Muscle of leg (tissue), 11 donors: ENCODE results near the gene BAMBI. TPM values are rescaled to one million over a fixed set of nuclear protein-coding genes. Genes with fewer than 3 reads are reported as not detected.
"Not testable (repeated sequence)": the region's sequence is repeated elsewhere in the genome, so short reads cannot be mapped to it uniquely, and the experiment has no call there.

Experiments used
- DNase-seq: peaks from one replicate; pipeline ENCODE4 v3.0.0; 2013
- H3K27ac ChIP-seq: one replicate; pipeline ENCODE4 v1.5.1; 2013; ENCODE audit warnings: mild to moderate bottlenecking, low read length, control low read depth
- H3K27me3 ChIP-seq: one replicate; pipeline ENCODE4 v1.6.1; 2013; ENCODE audit warnings: low read length; ENCODE audit not compliant: control insufficient read depth, insufficient read depth
- H3K36me3 ChIP-seq: one replicate; pipeline ENCODE4 v1.6.1; 2013; ENCODE audit warnings: low read length; ENCODE audit not compliant: control insufficient read depth, insufficient read depth
- H3K4me1 ChIP-seq: one replicate; pipeline ENCODE4 v1.6.1; 2013; ENCODE audit warnings: low read length; ENCODE audit not compliant: control insufficient read depth, insufficient read depth
- H3K4me3 ChIP-seq: one replicate; pipeline ENCODE4 v1.5.1; 2013; ENCODE audit warnings: low read length, control low read depth
- H3K9me3 ChIP-seq: replicated peaks from 2 replicates; pipeline ENCODE4 v1.6.1; 2013; ENCODE audit warnings: low read depth, low read length; ENCODE audit not compliant: control insufficient read depth
- WGBS: methylation state at CpG from one replicate; pipeline ENCODE4 v1.1.5; 2013; ENCODE audit warnings: missing lambda C conversion rate; ENCODE audit not compliant: insufficient coverage; 5-methylcytosine and 5-hydroxymethylcytosine counted together
- polyA plus RNA-seq, 8 donors: library from polyadenylated mRNA; unstranded; fragments of 120-200 nt; gene quantifications; one replicate each; pipeline versions ENCODE4 v1.2.1 to v1.2.3, GENCODE V29; 2013; ENCODE audit warnings: inconsistent platforms in 1 of 8, low replicate concordance in 1 of 8; ENCODE audit not compliant: insufficient read length in 8 of 8, insufficient read depth in 1 of 8
- total RNA-seq: library from RNA; stranded (reverse); fragments of 120-200 nt; gene quantifications from one replicate; pipeline ENCODE4 v1.2.4, GENCODE V29; 2013

BAMBI gene
- total and polyA plus RNA-seq, 9 donors = 1.6 to 10.0 (median 5.4) TPM

DNA sequence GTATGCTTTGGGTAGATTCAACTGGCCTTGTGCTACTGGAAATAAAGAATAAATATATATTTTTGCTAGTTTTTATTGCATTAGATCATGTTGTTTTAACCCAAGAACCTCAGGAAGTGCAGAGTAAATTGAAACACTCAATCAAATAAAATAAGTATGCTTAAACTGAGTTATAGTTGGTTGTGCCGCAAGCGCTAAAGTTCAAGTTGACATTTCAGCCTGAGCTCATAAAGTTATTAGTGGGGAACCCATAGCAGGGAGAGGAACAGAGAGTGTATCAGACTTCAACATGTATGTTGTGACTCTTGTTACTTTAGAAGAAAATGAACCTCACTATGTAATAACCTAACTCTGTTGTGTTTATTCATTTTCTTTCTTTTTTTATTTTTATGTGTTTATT, 25.2 kb upstream of the BAMBI start:
- 73% methylated on average over 2 of the region's 2 CpGs for WGBS
- no peak overlapping the region for H3K4me3 ChIP-seq
- H3K27ac ChIP-seq = no peak overlapping the region
- no peaks in the 10 kb centered on the region for H3K36me3 ChIP-seq
- DNase-seq = no peak
- no peaks in the 10 kb centered on the region for H3K27me3 ChIP-seq
- peaks cover 2% of the 10 kb centered on the region for H3K9me3 ChIP-seq
- H3K4me1 ChIP-seq = no peaks in the 10 kb centered on the region

DNA sequence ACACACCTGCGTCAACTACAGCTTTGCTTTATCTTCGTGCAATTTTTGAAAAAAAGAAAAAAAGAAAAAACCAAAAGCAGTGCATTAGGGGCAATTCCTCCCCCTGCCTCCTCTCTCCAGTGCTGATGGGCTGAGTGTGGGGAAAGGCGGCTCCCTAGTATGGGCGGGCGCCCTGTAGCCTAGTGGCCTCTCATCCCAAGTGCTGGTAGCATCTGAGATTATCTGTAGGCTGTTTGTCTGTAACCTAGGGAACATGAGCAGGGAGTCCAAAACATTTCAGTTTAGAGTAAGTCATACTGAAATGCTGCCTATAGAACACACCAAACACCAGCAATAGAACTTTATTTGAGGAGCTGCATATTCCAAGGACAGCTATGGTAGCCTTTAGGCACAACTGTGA, 24.6 kb upstream of the BAMBI start:
- H3K4me3 ChIP-seq = no peak overlapping the region
- H3K9me3 ChIP-seq = peaks cover 2% of the 10 kb centered on the region
- H3K27ac ChIP-seq = no peak overlapping the region
- H3K27me3 ChIP-seq = no peaks in the 10 kb centered on the region
- no peaks in the 10 kb centered on the region for H3K36me3 ChIP-seq
- WGBS = 100% methylated on average over 1 of the region's 5 CpGs
- H3K4me1 ChIP-seq = no peaks in the 10 kb centered on the region
- DNase-seq = no peak

DNA sequence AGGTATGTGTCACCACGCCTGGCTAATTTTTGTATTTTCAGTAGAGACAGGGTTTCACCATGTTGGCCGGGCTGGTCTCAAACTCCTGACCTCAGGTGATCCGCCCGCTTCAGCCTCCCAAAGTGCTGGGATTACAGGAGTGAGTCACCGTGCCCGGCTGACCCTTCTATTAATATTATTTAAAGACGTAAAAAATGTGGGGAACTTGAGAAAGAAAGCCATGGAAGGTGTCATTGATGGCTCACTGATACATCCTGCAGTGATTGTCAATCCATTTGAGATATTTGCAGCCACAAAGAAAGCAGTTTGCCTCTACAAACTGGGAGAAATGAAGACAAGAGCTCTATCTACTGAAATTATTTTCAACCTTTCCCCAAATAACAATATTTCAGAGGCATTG, 18.5 kb upstream of the BAMBI start:
- not testable (repeated sequence) for H3K4me3 ChIP-seq, H3K9me3 ChIP-seq, H3K36me3 ChIP-seq, H3K4me1 ChIP-seq, H3K27ac ChIP-seq, DNase-seq, H3K27me3 ChIP-seq
- WGBS = no CpG with 5 or more reads among the region's 7 CpGs

DNA sequence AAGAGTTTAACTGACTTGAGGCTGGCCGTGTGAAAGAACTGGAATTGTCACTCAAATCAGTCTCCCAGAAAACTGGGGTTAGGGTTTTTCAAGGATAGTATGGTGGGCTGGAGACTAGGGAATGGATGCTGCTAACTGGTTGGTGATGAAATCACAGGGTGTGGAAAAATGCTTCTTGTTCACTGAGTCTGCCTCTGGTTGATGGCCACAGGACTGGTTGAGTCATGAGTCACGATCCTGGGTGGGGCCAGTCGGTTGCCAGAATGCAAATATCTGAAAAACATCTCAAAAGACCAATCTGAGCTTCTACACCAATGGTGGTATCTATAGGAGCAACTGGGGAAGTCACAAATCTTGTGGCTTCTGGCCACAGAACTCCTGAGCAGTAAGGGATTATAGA, 16.3 kb upstream of the BAMBI start:
- no peak for DNase-seq
- Histone ChIP-seq H3K4me3 (no peak overlapping the region), H3K27ac (no peak overlapping the region), H3K9me3 (no peaks in the 10 kb centered on the region), H3K4me1 (no peaks in the 10 kb centered on the region), H3K27me3 (peaks cover 6% of the 10 kb centered on the region), H3K36me3 (no peaks in the 10 kb centered on the region)
- WGBS = 100% methylated on average over 1 of the region's 3 CpGs

DNA sequence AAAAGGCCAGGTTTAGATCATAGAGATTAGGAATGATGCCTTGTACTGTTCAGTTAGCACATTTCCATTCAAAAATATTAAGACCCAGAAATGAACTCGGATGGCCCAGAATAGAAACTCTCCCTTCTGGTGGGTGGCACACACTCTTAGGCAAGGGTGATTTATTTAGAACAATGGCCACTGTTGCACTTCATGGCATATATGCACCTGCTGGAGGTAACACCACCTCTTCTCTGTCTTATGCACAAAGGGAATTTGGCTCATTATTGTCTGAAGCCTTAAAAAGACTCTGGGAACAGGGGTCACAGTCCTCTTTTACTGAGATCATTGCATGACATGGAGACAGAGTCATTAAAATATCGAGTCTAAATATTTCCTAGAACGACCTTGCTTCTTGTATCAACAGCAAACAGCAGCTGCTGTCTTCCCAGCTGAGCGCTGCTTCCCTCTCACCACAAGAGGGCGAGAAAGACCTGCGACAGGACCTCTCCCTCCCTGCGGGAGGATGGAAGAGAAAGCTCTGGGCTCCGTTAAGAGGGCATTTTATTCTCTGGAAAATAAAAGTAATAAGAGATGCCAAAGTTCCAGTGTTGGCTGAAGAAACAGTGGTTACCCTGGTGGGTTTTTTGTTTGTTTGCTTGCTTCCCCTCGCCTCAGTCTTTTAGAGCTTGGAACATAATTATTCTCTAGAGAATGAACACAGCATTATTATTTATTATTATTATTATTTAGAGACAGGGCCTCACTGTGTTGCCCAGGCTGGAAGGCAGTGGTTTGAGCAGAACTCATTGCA, 13.5 kb upstream of the BAMBI start:
- WGBS = no CpG with 5 or more reads among the region's 9 CpGs
- peak; percentile 92 for DNase-seq
- Histone ChIP-seq H3K27me3 (peaks cover 26% of the 10 kb centered on the region), H3K27ac (no peak overlapping the region), H3K36me3 (no peaks in the 10 kb centered on the region), H3K9me3 (no peaks in the 10 kb centered on the region), H3K4me3 (no peak overlapping the region), H3K4me1 (peaks cover 4% of the 10 kb centered on the region)

DNA sequence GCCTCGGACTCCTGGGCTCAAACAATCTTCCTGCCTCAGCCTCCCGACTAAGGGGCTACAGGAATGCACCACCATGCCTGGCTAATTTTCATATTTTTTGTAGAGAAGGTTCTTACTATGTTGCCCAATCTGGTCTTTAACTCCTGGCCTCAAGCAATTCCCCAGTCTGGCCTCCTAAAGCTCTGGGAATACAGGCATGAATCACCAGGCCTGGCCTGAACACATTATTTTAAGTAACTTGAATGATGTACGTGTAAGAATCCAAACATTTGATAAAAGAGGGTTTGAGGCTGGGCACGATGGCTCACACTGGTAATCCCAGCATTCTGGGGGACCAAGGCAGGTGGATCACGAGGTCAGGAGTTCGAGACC, 13.0 kb upstream of the BAMBI start:
- no peak overlapping the region for H3K4me3 ChIP-seq

DNA sequence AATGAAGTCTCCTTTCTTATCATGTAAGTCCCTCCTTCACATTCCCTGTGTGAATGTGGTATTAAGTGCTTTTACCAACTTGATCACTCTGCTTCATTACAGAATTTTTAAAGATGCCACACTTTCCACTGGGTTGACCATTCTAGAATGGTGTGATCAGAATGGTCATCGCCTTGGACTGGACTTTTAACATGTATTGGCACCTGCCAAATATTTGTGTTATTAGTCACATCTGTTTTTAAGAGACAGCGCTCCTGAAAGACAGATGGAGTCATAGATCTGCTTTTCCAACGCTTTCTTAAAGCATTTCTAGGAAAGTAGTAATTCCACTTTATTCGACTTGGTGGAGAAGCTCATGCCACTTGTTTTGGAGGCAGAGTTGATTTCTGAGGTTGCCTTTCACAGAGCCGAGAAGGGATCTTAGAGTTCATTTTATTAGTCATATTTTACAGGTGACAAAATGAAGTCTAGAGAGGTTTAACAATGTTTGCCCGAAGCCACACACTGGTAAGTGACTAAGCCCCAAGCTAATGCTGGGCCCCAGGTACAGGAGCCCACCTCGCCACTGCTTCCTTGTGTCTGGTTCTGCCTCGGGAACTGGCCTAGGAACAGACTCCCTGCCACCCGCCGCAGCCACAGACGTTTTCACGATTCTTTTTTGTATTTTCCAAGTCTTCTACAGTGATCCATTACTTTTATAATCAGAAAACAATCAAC, 10.4 kb upstream of the BAMBI start:
- DNase-seq = no peak
- Histone ChIP-seq H3K36me3 (no peaks in the 10 kb centered on the region), H3K27ac (no peak overlapping the region), H3K4me1 (peaks cover 11% of the 10 kb centered on the region), H3K4me3 (no peak overlapping the region), H3K9me3 (no peaks in the 10 kb centered on the region), H3K27me3 (peaks cover 52% of the 10 kb centered on the region)
- WGBS = 90% methylated on average over 7 of the region's 12 CpGs

More for the DNA sequence above, 13.0 kb upstream of the BAMBI start:
- Histone ChIP-seq H3K27ac (no peak overlapping the region), H3K4me1 (peaks cover 10% of the 10 kb centered on the region), H3K27me3 (peaks cover 31% of the 10 kb centered on the region), H3K36me3 (no peaks in the 10 kb centered on the region), H3K9me3 (no peaks in the 10 kb centered on the region)
- DNase-seq = no peak
- no CpG with 5 or more reads among the region's 6 CpGs for WGBS

DNA sequence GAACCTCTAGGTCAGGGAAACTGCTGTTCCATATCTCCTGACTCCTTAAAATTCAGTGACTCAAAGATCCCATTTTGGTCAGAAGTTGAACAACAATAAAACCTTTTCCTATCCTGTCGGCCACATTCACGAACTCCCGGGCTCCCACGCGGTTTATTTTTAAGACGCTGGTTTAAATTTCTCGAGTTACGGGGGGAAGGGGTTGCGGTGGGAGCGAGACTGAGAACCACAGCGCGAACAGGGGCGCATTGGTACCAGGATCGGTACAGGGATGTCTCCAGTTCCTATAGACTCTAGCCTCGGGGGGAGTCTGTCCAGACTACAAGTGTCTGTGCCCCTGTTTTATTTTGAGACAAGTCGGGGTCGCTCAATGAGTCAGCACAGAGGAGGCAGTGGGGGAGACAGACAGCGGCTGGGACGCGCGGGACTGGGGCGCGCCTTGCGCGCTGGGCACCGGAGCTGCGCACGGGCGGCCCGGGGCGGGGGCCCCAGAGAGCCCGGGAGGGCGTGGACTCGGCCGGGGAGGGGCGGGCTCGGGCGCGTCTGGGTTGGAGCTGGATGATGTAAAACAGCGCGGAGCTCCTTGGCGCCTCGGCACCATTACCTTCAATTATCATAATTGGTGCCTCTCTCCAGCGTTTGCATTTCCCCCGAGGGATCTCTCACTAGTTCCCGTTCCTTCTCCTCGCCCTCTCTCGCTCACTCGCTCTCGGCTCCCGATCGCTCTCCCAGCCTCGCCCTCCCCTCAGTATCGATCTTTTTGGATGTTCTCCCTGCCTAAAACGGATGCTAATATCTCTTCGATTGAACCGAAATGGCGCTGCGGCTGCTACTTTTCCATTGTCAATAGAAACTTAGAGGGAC, 8.7 kb upstream of the BAMBI start:
- 1% methylated on average over 53 of the region's 59 CpGs for WGBS
- H3K27ac ChIP-seq = no peak overlapping the region
- peaks cover 63% of the 10 kb centered on the region for H3K27me3 ChIP-seq

DNA sequence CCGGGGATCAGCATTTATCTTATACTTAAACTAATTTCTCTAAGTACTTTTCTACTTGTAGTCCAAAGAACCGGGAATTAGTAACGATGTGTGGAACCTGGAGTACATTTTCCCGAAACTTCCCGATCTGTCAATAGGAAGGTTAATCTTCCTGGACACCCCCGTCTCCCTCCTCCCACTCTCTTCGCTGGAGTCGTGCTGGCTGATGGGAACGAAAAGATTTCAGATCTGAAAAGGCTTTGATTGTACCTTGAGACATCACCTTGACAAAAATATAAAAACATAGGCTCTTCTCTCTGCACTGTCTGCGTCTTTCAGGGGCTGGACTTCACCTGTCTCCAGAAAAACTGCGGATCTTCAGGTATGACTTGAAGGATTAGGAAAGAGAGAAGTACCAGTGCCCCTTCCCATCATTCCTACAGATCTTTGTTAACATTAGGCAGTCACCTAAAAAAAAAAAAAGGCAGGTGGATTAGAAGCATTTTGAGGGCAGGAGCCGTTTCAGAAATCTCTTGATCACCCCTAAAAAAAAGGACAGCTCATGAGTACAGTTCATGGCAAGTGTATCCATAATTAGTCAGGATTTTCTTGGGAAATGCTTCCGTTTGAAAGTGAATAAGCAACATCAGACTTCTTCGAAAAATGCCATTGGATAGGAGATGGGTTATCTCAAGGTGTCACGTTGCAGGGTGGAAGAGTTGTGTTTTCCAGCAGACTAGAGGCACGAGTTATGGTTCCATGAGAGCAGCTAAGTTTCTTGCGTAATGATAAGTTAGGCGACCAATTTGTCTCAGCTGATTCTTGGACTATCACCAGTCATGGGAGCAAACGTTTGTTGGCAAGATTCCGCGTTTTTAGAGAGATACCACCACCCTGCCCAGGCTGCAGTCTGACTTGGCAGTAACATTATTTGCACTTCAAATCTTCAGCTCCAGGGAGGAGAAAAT, 7.8 kb upstream of the BAMBI start:
- peaks cover 62% of the 10 kb centered on the region for H3K27me3 ChIP-seq
- no peaks in the 10 kb centered on the region for H3K9me3 ChIP-seq
- H3K27ac ChIP-seq = no peak overlapping the region
- 58% methylated on average over 9 of the region's 21 CpGs for WGBS
- DNase-seq = no peak
- peak overlapping the region; percentile 46 for H3K4me3 ChIP-seq
- H3K36me3 ChIP-seq = no peaks in the 10 kb centered on the region
- peaks cover 11% of the 10 kb centered on the region for H3K4me1 ChIP-seq

More for the DNA sequence above, 8.7 kb upstream of the BAMBI start:
- Histone ChIP-seq H3K9me3 (no peaks in the 10 kb centered on the region), H3K36me3 (no peaks in the 10 kb centered on the region), H3K4me3 (peak overlapping the region; percentile 46), H3K4me1 (peaks cover 11% of the 10 kb centered on the region)
- peak; percentile 57 for DNase-seq
